ENCODE results near the gene SULF2. TPM values are rescaled to one million over a fixed set of nuclear protein-coding genes. Genes with fewer than 3 reads are reported as not detected.

SULF2 gene
- total and polyA plus RNA-seq, 2 of the 13 experiments (the other 11 are each of a cell fraction or from before 2014, with no cell fraction given), result 7.2 to 50.9 TPM

DNA sequence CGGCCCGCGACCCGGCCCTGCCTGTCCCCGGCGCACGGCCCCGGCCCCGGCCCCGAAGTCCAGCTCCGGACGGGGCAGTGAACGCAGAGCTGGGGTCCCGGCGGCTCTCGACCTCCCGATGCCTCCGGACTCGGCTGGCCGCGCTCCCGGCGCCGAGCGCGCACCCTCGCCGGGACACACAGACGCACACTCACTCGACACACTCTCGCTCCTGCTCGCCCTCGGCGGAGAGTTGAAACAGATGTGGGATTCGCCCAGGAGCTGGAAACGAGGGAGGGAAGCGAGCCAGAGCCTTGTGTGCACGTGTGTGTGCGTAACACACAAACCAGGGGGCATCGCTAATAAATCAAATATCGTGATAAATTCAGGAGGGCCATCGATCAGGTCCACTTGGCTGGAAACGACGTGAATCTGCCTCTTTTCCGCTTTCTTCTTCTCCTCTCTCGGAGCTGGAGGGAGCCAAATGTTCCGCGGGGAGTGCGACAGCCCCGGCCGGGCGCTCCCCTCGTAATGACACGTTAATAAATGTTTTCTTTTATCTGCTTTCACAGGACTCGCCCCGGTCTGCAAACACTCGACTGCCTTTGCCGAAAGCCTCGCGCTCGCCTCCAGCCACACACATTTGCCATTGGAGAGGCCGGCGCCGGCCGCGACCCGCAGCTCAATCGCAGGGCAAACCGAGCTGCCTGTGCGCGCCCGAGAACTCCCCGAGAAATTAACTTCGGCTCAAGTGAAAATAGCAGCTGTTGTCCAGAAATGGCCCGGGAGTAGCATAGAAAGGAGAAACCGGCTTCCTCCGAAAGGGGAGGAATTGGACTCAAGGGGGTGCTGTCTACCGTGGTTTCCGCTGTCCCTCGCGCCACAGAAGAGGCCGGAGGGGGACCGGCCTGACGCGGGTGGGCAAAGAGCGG lies 828 bp upstream of the SULF2 start (continued):
- TF ChIP-seq MIXL1 (CRISPR knock-in tag; IDR thresholded peaks at IDR 0.05) (peak; percentile 66; the same call in 1 of the 2 replicates), RXRB (CRISPR knock-in tag; IDR thresholded peaks at IDR 0.05; ENCODE audit: borderline replicate concordance) (peak; percentile 21; the same call in 1 of the 2 replicates), ZNF598 (CRISPR knock-in tag; IDR thresholded peaks at IDR 0.05; ENCODE audit: borderline replicate concordance) (no peak), SRSF1 (optimal IDR thresholded peaks at IDR 0.05; ENCODE audit: low read depth, low read length) (peak; percentile 49), ARHGAP35 (CRISPR knock-in tag; IDR thresholded peaks at IDR 0.05; ENCODE audit: borderline replicate concordance) (no peak), SMYD3 (CRISPR knock-in tag; IDR thresholded peaks at IDR 0.05) (no peak), ZFP62 (CRISPR knock-in tag; IDR thresholded peaks at IDR 0.05) (no peak), BCL6 (CRISPR knock-in tag; IDR thresholded peaks at IDR 0.05) (peak; percentile 37; the same call in 1 of the 2 replicates), JDP2 (CRISPR knock-in tag; IDR thresholded peaks at IDR 0.05; ENCODE audit: borderline replicate concordance) (no peak), ZNF878 (CRISPR knock-in tag; IDR thresholded peaks at IDR 0.05) (no peak), FLYWCH1 (CRISPR knock-in tag; IDR thresholded peaks at IDR 0.05) (no peak), ZNF232 (CRISPR knock-in tag; IDR thresholded peaks at IDR 0.05; ENCODE audit: borderline replicate concordance) (no peak; the same call in 1 of the 2 replicates), ZNF766 (CRISPR knock-in tag; IDR thresholded peaks at IDR 0.05; ENCODE audit: borderline replicate concordance) (no peak), PAWR (CRISPR knock-in tag; IDR thresholded peaks at IDR 0.05; ENCODE audit: borderline replicate concordance) (no peak), ZNF501 (CRISPR knock-in tag; IDR thresholded peaks at IDR 0.05) (peak; percentile 52; the same call in 1 of the 2 replicates), SPEN (CRISPR knock-in tag; IDR thresholded peaks at IDR 0.05; ENCODE audit: low read depth) (peak; percentile 59; the same call in 1 of the 2 replicates), NONO (IDR thresholded peaks at IDR 0.05) (no peak), NONO (CRISPR knock-in tag; conservative IDR thresholded peaks at IDR 0.05) (no peak), ZBTB21 (CRISPR knock-in tag; IDR thresholded peaks at IDR 0.05) (no peak), TAF1 (CRISPR knock-in tag; IDR thresholded peaks at IDR 0.05) (peak; percentile 8; the same call in 1 of the 2 replicates), ZNF709 (CRISPR knock-in tag; IDR thresholded peaks at IDR 0.05) (no peak), ZNF768 (CRISPR knock-in tag; IDR thresholded peaks at IDR 0.05) (peak; percentile 91; the same call in 1 of the 2 replicates)
- TF ChIP-seq, protein P1, sequence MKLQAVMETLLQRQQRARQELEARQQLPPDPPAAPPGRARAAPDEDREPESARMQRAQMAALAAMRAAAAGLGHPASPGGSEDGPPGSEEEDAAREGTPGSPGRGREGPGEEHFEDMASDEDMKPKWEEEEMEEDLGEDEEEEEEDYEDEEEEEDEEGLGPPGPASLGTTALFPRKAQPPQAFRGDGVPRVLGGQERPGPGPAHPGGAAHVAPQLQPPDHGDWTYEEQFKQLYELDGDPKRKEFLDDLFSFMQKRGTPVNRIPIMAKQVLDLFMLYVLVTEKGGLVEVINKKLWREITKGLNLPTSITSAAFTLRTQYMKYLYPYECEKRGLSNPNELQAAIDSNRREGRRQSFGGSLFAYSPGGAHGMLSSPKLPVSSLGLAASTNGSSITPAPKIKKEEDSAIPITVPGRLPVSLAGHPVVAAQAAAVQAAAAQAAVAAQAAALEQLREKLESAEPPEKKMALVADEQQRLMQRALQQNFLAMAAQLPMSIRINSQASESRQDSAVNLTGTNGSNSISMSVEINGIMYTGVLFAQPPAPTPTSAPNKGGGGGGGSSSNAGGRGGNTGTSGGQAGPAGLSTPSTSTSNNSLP (IDR thresholded peaks at IDR 0.05; ENCODE audit: low read depth, low read length), result no peak
- TF ChIP-seq, protein P2, sequence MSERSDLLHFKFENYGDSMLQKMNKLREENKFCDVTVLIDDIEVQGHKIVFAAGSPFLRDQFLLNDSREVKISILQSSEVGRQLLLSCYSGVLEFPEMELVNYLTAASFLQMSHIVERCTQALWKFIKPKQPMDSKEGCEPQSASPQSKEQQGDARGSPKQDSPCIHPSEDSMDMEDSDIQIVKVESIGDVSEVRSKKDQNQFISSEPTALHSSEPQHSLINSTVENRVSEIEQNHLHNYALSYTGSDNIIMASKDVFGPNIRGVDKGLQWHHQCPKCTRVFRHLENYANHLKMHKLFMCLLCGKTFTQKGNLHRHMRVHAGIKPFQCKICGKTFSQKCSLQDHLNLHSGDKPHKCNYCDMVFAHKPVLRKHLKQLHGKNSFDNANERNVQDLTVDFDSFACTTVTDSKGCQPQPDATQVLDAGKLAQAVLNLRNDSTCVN (CRISPR knock-in tag; IDR thresholded peaks at IDR 0.05; ENCODE audit: borderline replicate concordance), result peak; percentile 56; the same call in 1 of the 2 replicates
- TF ChIP-seq, protein P3, sequence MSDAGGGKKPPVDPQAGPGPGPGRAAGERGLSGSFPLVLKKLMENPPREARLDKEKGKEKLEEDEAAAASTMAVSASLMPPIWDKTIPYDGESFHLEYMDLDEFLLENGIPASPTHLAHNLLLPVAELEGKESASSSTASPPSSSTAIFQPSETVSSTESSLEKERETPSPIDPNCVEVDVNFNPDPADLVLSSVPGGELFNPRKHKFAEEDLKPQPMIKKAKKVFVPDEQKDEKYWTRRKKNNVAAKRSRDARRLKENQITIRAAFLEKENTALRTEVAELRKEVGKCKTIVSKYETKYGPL (CRISPR knock-in tag; IDR thresholded peaks at IDR 0.05), result no peak
- TF ChIP-seq, protein P4, sequence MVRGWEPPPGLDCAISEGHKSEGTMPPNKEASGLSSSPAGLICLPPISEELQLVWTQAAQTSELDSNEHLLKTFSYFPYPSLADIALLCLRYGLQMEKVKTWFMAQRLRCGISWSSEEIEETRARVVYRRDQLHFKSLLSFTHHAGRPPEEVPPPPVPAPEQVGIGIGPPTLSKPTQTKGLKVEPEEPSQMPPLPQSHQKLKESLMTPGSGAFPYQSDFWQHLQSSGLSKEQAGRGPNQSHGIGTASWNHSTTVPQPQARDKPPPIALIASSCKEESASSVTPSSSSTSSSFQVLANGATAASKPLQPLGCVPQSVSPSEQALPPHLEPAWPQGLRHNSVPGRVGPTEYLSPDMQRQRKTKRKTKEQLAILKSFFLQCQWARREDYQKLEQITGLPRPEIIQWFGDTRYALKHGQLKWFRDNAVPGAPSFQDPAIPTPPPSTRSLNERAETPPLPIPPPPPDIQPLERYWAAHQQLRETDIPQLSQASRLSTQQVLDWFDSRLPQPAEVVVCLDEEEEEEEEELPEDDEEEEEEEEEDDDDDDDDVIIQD (CRISPR knock-in tag; IDR thresholded peaks at IDR 0.05; ENCODE audit: low read depth), result no peak; the same call in 1 of the 2 replicates

All from HepG2 (cell line).